Measurements from ENCODE around the gene CD6.

CD6 gene

DNA sequence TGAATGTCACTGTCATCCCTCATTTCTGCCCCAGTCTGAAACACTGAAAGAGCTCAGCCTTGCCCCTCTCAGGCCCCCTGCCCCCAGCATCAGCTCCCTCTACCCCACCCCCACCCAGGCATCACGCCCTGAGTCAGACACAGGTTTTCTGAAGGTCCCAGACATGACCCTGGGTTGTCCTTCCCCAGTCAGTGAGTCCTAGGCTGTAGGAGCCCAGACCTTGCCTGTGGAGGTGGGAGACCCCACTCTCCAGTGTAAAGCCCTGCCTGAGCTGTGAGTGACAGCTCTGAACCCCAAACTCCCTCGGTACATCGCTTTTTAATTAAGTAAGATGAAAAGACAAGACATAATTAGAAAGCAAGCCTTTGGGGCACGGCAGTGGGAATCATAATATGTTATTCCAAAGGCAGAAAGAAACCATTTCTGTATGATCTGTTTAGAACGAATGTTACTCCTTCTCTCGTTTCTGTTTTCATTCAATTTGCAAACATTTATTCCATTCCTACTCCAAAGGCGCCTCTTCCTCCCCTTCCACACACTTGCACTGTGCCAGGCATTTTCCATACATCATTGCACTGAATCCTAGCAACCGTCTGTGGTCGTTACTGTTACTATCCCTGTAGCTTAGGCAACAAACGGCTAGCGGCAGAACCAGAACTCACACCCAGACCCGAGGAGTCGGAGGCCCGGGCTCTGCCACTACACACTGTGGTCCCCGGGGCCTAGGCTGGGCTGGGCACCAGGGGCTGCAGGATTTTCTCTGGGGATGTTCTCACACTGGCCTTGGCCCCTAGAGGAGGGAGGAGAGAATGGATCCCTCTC, 63.4 kb downstream of the CD6 start:
- DNase-seq, result no peak

DNA sequence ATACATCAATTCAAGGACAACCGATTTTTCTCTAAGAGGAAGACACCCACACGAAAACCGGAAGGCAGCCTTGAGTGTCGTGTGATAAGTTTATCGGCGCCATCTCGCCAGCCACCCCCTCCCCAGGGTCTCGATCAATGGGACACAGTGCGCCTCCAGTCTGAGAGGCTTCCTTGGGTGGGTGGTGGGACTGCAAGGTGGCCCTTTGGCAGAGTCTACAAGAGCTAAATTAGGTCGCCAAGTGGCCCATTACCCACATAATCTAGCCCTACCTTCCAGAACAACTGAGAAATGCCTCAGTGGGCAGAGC, 64.0 kb downstream of the CD6 start:
- DNase-seq, result no peak

DNA sequence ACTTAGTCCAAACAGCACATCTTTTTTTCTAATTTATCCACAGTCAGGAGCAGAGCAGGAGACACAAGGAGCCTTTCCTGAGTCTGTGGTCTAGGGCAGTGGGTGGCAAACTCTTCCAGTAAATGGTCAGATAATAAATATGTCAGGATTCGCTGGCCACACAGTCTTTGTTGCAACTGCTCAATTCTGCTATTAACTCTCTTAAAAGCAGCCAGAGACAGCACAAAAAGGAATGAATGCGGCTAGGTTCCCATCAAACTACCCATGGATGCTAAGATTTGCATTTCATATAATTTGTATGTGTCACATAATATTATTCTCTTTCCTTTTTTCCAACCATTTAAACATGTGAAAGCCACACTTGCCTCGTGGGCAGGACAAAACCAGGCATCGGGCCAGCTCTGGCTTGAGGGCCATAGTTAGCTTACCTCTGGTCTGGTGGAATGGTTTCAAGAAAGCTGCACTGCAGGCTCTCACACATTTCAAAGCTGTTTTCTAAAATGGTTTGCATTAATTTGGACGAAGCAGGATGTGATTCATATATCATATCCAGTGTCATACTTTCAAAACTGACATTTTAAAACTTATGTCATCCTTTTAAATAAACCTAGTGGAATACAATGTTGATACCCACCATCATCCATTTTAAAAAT, 66.1 kb downstream of the CD6 start:
- DNase-seq, result no peak

DNA sequence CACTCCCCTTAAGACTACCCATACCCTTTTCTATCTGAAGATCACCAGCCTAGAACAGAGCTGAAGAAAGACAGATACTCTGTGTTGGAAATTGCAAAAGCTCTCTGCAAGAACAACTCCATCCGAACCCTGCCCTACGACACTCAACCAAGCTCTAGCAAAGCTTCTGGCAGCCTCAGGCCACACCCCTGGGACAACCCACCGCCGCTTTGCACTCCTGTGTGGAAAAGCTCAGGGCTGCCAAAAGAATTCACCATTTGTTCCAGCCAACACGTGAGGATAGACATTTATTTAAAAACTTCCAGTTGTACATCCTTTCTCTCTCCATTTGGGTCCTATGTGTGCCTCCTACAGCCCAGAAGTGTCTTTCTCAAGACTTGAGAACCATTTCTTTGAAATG, 68.4 kb downstream of the CD6 start:
- DNase-seq, result no peak

DNA sequence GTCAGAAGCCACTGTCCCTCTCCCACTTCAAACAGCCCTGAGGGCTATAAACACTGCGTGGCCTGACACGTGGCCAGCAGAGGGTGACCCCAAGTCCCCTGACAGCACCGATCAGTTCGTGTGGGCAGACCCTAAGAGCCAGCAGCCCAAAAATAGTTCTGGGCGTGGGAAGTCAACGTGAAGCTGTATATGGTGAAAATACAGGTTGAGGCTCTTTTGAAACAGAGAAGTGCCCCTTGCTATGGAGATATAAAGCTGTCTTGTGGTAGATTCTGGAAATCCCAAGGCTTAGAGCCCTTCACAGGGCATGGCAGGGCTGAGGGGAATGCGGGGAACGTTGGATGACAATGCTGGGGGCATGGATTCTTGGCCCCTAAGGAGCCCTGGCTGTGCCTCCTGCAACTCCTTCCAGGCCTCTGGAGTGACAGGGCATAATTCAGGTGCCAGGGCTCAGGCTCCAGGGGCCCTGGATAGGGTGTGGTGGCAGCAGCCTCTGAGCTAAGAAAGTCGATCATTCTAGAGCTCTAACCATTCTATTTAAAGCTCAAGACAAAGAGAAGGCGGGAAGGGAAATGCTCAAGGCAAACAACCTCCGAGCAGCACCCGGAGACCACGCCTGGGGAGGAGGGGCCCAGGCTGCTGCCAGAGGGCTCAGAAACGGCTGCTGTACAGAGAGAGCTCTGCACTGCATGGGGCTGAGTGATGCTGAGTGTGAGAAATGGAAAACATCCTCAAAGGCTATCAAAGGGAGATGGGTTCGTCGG, 70.5 kb downstream of the CD6 start:
- peak; percentile 89 for DNase-seq

DNA sequence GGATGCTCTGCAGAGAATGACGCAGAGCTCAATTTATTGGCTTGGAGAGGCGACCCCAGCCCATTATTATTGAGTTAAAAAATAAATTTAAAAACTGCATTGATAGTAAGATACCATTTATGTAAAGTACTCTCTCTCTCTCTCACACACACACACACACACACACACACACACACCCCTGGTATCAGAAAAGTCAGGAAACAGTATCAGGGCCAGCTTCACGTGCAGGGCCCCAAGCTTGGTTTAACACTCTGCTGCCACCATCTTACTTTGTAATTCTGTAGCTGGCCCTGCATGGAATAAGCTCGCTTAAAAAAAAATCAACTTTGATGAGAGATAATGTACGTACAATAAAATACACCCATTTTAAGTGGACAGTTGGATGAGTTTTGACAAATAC, 71.1 kb downstream of the CD6 start:
- DNase-seq, result no peak

DNA sequence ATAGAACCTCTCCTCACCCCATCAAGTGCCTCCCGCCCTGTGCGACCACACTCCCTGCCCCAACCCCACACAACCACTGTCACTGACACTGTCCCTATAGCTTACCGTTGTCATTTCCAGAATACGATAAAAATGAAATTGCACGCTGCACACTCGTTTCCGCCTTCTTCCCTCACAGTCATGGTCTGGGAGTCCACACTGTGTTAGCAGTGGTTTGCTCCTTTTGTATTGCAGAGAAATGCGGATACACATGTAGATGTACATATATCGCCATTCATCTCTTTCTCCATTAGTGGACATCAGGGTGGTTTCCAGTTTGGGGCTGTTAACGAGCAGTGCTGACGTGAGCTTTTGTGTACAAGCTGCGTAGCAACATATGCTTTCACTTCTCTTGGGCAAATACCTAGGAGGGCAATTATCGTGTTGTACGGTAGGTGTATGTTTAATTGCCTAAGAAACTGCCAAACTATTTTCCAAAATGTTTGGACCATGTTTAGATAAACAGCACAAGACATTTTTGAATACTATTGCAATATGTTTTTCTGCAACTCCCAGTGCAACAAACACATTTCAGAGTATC, 71.6 kb downstream of the CD6 start:
- no peak for DNase-seq

DNA sequence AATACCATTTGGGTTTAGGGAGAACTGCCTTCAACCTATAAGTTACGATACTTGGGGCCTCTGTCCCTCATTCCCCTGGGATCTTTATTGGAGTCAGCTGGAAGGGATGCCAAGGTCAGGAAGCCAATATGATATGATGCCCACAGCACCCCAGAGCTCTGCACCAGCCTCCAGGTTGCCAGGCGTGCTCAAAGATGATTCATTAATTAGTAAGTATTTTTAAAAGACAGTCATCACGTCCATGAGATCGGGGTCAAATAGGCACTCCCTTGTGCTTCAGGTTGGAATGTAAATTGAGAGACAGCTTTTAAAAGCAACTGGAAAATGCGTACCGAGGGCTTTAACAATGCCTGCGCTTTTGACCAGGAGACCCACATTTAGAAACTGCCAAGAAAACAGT, 73.8 kb downstream of the CD6 start:
- DNase-seq, result no peak

DNA sequence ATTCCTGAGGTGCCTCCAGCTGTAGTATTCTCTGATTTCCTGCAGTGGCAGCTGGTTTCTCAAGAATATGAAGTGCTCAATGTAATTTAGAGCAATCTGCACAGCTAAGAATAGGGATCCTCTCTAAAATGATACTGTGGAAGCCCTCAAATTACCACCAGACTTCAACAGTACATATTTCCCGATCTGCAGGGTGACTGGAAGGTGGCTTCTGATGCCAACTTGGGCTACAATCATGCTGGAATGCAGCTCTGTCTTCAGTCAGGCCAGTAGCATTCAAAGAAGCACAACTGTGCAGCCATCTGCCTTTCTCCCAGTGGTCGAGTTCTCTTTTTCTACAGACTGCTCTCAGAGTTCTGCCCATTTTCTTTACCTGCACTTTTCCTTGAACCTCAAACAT, 75.4 kb downstream of the CD6 start:
- no peak for DNase-seq

DNA sequence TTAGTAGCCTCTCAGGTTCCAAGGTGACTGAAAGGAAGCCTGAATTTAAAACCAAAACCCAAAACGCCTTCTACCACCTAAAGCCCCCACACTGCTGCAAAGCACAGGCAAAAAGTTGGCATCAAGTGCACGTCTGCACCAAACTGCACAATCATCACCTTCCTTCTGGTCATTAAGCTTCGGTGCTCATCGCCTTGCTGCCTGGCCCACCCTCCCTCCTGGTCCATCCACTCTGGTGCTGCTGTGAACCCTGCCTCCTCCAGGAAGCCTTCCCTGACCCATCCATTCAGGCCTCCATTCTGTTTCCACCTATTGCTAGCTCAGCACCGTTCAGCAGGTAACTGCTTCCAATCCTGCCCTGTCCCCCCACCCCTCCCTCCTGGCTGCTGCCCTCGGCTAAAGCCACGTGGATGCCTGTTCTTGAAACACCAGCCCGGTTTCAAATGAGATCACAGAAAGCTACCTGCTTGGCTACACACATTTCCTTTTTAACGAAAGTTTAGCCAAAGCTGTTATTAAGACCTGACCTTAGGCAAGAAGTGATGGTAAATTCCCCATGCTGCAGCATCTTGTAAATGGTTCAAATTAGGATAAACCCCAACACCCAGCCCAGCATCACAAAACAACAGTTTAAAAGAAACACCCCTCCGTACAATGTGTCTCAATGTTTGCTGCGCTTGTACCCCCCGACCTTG, 77.0 kb downstream of the CD6 start:
- no peak for DNase-seq

DNA sequence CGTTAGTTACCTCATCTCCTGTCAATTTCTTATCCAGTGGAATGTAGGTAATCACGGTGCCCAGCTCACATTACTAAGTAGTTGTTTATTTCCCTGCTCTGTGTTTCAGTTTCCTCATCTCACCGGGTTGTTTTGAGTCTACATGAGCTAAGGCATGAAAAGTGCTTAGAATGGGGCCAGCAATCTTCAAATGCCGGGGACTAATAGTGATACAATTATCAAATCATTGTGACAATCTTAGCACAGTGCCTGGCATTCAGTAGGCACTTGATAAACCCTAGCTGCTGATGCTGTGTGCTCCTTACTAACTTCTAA, 77.5 kb downstream of the CD6 start:
- DNase-seq, result no peak

DNA sequence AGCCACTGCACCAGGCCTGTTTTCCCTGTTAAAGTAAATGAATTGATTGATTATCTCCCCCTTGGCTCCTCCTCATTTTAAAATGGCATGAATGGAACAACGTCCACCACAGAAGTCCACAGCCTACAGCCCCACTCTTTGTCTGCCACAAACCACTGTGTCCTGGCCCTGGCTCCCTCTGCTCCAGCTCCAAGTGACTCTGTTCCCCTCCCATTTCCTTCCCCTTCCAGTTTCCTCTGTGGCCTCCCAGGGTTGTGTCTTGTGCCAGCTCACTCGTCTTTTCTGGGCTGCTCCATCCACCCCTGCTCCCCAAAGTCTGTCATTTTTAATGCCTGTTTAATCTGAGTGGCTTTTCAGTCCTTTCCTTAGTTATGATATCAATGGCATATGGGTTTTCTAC, 78.4 kb downstream of the CD6 start:
- no peak for DNase-seq

DNA sequence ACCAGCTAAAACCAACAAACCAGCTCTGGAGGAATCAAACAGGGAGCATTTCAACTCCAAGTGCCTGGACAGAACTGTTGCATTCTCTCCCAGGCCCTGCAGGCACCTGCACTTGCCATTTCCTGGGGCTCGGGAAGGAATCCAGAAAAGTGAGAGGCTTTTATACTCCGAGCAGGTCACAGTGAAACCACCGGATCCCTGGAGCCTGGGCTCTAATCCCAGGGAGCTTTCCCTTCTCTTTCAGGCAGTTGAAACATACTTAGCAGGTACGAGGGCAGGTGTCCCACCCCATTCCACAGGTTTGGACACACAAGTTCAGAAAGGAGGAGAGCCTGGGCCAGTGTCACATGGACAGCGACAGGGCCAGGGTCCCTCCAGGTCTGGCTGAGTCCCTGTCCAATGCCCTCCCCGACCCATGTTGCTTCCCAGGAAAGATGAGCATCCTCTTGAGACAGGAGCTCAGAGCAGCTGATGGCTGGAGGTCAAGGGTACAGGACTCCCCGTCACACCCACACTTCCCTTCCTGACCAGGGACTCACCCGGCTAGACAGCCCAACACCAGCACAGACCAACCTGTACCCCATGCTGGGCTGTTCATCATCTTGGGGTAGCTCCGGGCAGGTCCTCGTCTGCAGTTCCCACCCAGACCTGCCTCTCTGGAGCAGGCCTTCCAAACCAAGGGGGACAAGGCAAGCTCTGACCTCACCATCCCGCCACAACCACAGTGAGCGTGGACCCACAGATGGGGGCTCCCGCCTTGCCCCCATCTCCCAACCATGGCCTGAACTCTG, 80.9 kb downstream of the CD6 start:
- no peak for DNase-seq

DNA sequence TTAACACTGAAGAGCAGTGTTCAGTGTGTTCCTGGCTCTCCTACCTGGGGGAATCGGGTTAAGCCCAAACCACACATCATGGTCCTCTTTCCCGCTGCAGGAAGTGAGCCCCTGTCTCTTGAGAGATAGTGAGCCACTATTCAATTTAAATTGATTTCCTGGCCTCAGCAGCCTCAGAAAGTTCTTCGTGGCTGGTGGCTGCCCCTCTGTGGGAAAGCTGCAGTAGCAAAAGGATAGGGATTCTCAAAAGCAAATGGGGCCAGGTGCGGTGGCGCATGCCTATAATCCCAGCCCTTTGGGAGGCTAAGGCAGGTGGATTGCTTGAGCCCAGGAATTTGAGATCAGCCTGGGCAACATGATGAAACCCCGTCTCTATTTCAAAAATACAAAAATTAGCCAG, 81.7 kb downstream of the CD6 start:
- DNase-seq, result no peak

DNA sequence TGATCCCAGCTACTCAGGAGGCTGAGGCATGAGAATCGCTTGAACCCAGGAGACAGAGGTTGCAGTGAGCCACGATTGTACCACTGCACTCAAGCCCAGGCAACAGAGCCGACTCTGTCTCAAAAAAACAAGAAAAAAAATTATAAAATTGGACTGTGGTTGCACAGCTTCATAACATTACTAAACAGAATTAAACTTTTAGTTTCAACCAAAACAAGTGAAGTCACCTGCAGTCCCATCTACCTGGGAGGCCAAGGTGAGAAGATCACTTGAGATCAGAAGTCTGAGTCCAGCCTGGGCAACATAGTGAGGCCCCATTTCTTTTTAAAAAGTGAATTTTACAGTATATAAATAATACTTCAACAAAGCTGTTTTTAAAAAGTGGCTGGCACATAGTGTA, 83.0 kb downstream of the CD6 start:
- no peak for DNase-seq

DNA sequence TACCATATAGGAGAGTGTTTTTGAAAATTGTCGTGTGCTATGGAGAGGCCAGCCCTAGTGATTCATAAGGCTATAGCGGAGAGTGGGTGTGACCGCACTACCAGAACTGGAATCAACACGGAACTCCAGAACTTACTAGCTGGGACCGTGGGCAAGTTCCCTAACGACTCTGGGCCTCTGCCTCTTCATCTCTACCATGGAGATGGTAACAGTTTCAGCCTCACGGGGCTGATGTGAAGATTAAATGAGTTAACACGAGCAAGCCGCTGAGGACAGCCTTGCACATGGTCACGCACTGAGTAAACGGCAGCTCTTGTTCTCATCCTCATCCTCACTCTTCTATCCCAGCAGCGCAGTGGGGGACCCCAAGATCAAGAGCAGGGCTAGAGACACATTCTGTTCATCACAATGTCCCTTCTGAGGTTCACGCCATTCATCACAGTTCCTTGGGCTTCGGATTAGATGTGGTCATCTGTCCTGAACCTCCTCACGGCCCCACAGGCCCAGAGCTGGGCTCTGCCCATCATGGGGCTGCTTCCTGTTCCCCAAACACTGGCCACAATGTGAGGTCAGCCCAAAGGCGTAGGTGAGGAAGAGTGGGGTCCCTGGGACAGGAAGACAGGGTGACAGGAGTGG, 83.6 kb downstream of the CD6 start:
- no peak for DNase-seq

DNA sequence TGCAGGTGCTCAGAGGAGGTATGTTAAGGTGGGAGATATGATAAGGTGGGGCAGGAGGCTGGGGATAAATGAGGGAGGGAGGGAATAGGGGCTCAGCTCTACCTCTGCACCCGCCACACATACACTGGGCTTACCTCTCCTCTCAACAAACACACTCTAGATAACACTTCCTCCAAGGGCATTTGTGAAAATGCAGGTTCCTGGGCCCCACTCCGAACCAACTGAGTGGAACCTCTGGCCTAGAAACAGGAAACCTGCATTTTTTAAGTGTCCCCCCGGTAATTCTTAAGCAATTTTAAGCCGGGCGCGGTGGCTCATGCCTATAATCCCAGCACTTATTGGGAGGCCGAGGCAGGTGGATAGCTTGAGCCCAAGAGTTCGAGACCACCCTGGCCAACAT, 84.3 kb downstream of the CD6 start:
- no peak for DNase-seq

DNA sequence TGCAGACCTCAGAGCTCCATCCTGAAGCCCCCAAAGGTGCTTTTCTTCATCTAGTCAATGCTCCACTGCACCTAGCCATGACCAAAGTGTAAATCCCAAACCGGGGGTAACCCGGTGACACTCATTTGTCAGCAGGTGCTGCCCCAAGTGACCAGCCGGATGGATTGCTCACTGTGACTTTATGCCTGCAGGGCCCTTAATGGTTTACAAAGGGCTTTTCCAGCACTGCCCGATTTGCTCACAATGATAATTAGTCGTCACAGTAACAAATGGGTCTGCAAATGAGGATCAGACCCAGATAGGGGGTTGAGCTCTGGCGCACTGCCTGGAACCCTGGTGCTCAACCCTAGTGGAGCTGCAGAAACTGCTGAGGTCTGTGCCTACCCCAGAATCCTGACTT, 85.1 kb downstream of the CD6 start:
- no peak for DNase-seq

DNA sequence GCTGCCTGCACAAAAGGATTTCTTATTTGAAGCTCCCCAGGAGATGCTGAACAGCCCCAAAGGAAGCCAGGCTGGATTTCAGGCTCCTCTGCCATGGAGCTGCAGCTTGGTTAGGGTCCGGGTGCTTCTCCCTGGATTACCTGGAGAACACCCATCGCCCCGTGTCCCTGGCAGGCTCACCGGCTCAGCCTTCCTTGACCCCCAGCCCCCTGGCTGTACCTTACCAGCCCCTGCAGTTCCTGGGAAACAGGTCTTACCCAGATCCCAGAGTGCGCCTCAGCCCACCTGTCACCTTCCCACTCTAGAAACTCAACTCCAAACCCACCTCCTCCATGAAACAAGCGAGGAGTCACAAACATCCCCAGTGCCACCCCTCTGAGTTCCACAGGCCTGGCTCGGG, 85.5 kb downstream of the CD6 start:
- no peak for DNase-seq

DNA sequence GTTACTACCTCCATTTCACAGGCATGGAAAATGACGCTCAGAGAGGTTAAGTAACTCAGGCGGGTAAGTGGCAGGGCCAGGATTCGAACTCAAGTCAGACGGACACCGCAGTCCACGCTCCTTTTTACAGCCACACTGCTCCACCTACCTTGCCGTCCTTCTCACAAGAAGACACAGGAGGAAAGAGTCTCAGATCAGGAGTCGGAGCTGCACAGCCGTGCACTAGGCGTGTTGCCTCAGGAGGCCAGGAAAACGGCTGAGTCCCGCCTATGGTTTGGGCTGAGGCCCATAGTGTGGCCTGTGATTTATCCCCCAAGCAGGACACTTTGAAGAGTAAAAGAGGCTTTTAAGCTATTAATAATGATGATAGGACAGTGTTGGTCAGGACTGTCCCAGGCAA, 86.1 kb downstream of the CD6 start:
- no peak for DNase-seq

DNA sequence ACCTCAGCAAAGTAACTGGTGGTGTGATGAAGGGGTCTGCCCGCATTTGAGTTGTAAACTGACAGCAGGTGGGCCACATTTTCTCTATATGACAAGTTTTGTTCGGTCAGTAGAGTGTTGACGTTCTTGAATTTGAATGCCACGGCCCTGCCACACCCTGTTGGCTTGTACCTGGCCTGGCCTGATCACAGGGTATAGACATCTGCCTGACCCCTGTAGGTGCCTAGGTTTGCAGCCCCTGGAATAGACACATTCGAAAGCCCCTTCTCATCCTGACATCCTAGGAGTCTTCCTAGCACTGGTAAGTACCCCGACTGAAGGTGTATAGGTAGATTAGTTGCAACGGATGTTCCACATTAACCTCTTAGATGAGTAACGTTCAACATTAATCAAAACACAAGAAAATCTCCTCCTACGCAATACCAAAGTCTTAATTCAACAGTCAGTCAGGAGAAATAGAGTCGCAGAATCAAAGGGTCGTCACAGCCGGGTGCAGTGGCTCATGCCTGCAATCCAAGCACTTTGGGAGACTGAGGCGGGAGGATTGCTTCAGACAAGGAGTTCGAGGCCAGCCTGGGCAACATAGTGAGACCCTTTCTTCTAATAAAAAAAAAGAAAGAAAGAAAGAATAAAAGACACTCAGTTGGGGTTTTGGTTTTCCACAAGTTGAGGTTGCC, 87.2 kb downstream of the CD6 start:
- DNase-seq, result no peak

Measured in NCI-H345 (cell line).